MCF 10A (cell line): ENCODE measurements around the gene ARL11. TPM values are rescaled to one million over a fixed set of nuclear protein-coding genes. Genes with fewer than 3 reads are reported as not detected.

Experiments
- BruUV-seq: library from RNA; stranded (reverse); fragments of 400-500 nt; replicated peaks from 2 replicates; lab custom pipeline; 2021; lab: Mats Ljungman, UMichigan
- CTCF ChIA-PET: fragments of 300-600 bp; sonication (Branson Sonifier 250); formaldehyde crosslinking; extraction: SDS; loops from one replicate; lab custom pipeline; 2021; ENCODE audit warnings: antibody characterized with exemption, inconsistent platforms; lab: Yijun Ruan, JAX
- POLR2A ChIA-PET: fragments of 300-600, 350-650 bp; sonication (Branson Sonifier 250); formaldehyde crosslinking; extraction: SDS; loops from one replicate; lab custom pipeline; 2020; ENCODE audit warnings: antibody characterized with exemption, inconsistent platforms; lab: Yijun Ruan, JAX
- DNase-seq: peaks from one replicate; pipeline ENCODE4 v3.0.0-alpha.2; 2018; ENCODE audit not compliant: unreplicated experiment
- H3K27ac Mint-ChIP-seq: one replicate; pipeline ENCODE4 v1.8.0; 2022; ENCODE audit warnings: mild to moderate bottlenecking, low read depth, mixed read lengths; ENCODE audit not compliant: unreplicated experiment
- H3K27me3 Mint-ChIP-seq: one replicate; pipeline ENCODE4 v1.8.0; 2022; ENCODE audit warnings: mixed read lengths; ENCODE audit not compliant: insufficient read depth, unreplicated experiment
- H3K36me3 Mint-ChIP-seq: one replicate; pipeline ENCODE4 v1.8.0; 2022; ENCODE audit warnings: mild to moderate bottlenecking, moderate library complexity, mixed read lengths; ENCODE audit not compliant: insufficient read depth, unreplicated experiment
- H3K4me1 Mint-ChIP-seq: one replicate; pipeline ENCODE4 v1.8.0; 2022; ENCODE audit warnings: mixed read lengths; ENCODE audit not compliant: insufficient read depth, unreplicated experiment
- H3K4me3 Mint-ChIP-seq: one replicate; pipeline ENCODE4 v1.8.0; 2022; ENCODE audit warnings: mild to moderate bottlenecking, moderate library complexity, mixed read lengths; ENCODE audit not compliant: unreplicated experiment
- H3K9me3 Mint-ChIP-seq: one replicate; pipeline ENCODE4 v1.8.0; 2022; ENCODE audit warnings: mixed read lengths; ENCODE audit not compliant: unreplicated experiment
- intact Hi-C: fragments of 100-400 bp; cut with micrococcal nuclease; formaldehyde crosslinking; loops from 2 replicates; pipeline ENCODE4 v1.14.1; 2022
- total RNA-seq: library from RNA; stranded (reverse); gene quantifications from 2 replicates; pipeline ENCODE4 v1.2.3, GENCODE V29; 2022
- TF ChIP-seq, protein P1 (sequence below): fragments of 200-600 bp; IDR thresholded peaks from one replicate; pipeline ENCODE4 v1.8.0; 2022; ENCODE audit warnings: antibody characterized with exemption, mild to moderate bottlenecking; ENCODE audit not compliant: unreplicated experiment

The ARL11 gene
- total RNA-seq, 1 experiment from 2014 or later, result not detected

DNA sequence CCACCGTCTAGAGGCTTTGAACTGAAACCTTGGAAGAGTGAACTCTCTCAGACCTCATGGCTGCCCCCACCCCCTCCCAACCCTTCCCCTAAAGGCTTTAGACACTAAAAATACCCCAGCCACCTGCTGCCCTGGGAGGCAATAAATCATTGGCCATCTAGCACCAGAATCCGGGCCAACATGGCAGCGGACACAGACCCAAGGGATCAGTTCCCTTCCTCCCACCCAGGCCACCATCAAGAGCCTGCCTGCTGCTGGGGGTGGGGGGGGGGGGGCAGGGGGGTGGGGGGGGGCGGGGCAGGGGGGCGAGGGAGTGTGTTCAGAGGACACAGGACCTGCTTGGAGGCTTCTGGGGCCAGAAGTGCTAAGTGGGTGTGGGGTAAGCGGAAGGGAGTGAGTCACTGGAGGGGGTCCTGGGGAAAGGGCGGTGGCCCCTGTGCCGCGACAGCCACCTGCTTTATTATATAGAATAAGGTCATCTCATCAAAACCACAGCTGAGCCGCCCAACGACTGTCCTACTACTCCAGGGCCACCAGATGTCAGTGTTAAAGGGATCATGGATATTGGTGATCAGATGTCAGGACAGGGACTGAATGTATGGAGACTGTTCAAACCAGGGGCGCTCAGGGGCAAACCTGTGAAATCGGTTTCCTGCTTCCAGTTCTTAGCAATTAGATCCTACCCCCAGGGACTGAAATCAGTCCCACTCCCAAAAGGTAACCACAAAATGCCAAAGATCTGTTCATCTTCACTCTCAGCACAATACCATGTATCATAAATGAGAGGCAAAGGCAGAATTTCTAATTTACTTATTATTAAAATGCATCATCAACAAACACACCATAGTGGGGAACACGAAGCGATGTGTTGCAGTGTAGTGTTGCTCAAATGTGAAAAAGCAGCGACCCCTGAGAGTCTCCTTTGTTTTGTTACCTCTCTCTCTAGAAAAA is 24.3 kb downstream of the ARL11 start:
- no peaks in the 10 kb centered on the region for H3K9me3 Mint-ChIP-seq
- CTCF ChIA-PET, result interaction anchor here (0.7 to 1.5 kb wide), 4 partner anchors 137 to 1264 kb away, joined by 3 to 4 read pairs (median 4); no protein-coding TSS in a partner anchor
- TF ChIP-seq, protein P1, sequence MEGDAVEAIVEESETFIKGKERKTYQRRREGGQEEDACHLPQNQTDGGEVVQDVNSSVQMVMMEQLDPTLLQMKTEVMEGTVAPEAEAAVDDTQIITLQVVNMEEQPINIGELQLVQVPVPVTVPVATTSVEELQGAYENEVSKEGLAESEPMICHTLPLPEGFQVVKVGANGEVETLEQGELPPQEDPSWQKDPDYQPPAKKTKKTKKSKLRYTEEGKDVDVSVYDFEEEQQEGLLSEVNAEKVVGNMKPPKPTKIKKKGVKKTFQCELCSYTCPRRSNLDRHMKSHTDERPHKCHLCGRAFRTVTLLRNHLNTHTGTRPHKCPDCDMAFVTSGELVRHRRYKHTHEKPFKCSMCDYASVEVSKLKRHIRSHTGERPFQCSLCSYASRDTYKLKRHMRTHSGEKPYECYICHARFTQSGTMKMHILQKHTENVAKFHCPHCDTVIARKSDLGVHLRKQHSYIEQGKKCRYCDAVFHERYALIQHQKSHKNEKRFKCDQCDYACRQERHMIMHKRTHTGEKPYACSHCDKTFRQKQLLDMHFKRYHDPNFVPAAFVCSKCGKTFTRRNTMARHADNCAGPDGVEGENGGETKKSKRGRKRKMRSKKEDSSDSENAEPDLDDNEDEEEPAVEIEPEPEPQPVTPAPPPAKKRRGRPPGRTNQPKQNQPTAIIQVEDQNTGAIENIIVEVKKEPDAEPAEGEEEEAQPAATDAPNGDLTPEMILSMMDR, result peak; percentile 34
- H3K4me1 Mint-ChIP-seq, result no peaks in the 10 kb centered on the region
- H3K4me3 Mint-ChIP-seq, result no peak overlapping the region
- H3K36me3 Mint-ChIP-seq, result peaks cover 38% of the 10 kb centered on the region
- no TSS peak for BruUV-seq
- intact Hi-C loops, result loop anchor here (1.0 to 5.0 kb wide), 2 partner anchors 196 to 1420 kb away; no protein-coding TSS in a partner anchor
- H3K27me3 Mint-ChIP-seq, result no peaks in the 10 kb centered on the region
- H3K27ac Mint-ChIP-seq, result no peak overlapping the region
- DNase-seq, result peak; percentile 59
- POLR2A ChIA-PET, result interaction anchor here (0.6 kb wide), 1 partner anchor 12 kb away, joined by 3 read pairs; no protein-coding TSS in a partner anchor

DNA sequence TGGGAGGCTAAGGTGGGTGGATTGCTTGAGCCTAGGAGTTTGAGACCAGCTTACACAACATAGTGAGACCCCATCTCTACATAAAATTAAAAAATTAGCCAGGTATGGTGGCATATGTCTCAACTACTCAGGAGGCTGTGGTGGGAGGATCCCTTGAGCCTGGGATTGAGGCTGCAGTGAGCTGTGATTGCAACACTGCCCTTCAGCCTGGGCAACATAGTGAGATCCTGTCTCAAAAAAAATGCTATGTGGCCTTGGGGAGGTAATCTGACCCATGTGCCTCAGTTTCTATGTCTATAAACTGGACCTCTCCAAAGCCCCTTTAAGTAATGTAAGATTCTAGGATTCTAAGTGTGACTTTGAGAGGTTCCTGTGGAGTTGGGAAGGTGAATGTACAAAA is 25.2 kb downstream of the ARL11 start:
- no peak for DNase-seq
- no peak overlapping the region for H3K27ac Mint-ChIP-seq
- POLR2A ChIA-PET, result no interaction called here
- BruUV-seq, result no TSS peak
- H3K27me3 Mint-ChIP-seq, result no peaks in the 10 kb centered on the region
- H3K9me3 Mint-ChIP-seq, result no peaks in the 10 kb centered on the region
- CTCF ChIA-PET, result interaction anchor here (0.7 to 1.5 kb wide), 3 partner anchors 24 to 137 kb away, joined by 3 to 4 read pairs (median 3); no protein-coding TSS in a partner anchor
- H3K4me3 Mint-ChIP-seq, result no peak overlapping the region
- H3K36me3 Mint-ChIP-seq, result peaks cover 46% of the 10 kb centered on the region
- TF ChIP-seq, protein P1, result no peak
- intact Hi-C loops, result loop anchor here (5.0 kb wide), 1 partner anchor 1419 kb away; no protein-coding TSS in a partner anchor
- no peaks in the 10 kb centered on the region for H3K4me1 Mint-ChIP-seq

DNA sequence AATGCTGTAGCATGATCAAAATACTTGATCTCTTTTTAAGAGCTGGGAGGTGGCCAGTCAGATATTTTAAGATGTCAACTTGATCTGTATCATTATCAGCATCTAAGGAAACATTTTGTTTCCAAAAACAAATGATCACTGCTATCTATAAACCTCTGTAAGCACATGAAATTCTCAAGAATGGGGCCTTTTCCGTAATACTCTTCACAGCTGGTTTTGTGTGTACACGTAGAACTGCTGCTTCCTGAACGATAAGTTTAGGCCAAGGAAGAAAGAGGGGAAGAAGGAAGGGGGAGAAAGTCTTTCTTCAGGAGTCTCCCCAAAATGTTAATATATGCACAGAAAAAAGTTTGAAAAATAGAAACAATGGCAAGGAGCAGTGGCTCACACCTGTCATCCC is 25.7 kb downstream of the ARL11 start:
- Mint-ChIP-seq H3K27me3 (no peaks in the 10 kb centered on the region), H3K36me3 (peaks cover 52% of the 10 kb centered on the region), H3K4me1 (no peaks in the 10 kb centered on the region), H3K4me3 (no peak overlapping the region), H3K27ac (no peak overlapping the region), H3K9me3 (no peaks in the 10 kb centered on the region)
- ChIA-PET CTCF (interaction anchor here (0.7 to 1.5 kb wide), 2 partner anchors 24 to 137 kb away, joined by 3 to 4 read pairs; no protein-coding TSS in a partner anchor), POLR2A (interaction anchor here (2.0 kb wide), 1 partner anchor 37 kb away, joined by 6 read pairs; the partner anchor contains the start of gene EBPL)
- TF ChIP-seq, protein P1, result no peak
- DNase-seq, result no peak
- no TSS peak for BruUV-seq
- intact Hi-C loops, result loop anchor here (5.0 kb wide), 1 partner anchor 1418 kb away; no protein-coding TSS in a partner anchor

DNA sequence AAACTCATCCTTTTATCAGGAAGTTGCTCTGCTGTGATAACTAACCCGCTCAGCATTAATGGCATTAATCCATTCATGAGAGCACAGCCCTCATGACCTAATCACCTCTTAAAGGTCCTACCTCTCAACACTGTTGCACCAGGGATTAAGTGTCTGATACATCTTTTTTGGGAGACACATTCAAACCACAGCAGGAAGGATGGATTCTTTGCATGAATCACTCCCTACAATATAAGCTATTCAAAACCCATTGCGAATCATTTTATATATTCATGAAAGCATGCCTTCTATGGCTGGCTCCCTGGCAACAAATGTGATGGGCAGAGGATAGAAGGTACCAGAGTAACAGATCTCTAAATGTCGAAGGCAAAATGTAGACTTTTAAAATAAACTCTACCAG is 27.6 kb downstream of the ARL11 start:
- no peaks in the 10 kb centered on the region for H3K27me3 Mint-ChIP-seq
- H3K4me3 Mint-ChIP-seq, result no peak overlapping the region
- H3K36me3 Mint-ChIP-seq, result peaks cover 70% of the 10 kb centered on the region
- TF ChIP-seq, protein P1, result no peak
- H3K9me3 Mint-ChIP-seq, result no peaks in the 10 kb centered on the region
- ChIA-PET POLR2A (interaction anchor here (2.0 kb wide), 1 partner anchor 35 kb away, joined by 6 read pairs; the partner anchor contains the start of gene EBPL), CTCF (interaction anchor here (0.6 kb wide), 1 partner anchor 1412 kb away, joined by 4 read pairs; no protein-coding TSS in a partner anchor)
- DNase-seq, result no peak
- BruUV-seq, result no TSS peak
- H3K27ac Mint-ChIP-seq, result peak overlapping the region; percentile 22
- no peaks in the 10 kb centered on the region for H3K4me1 Mint-ChIP-seq
- intact Hi-C loops, result no loop called here
